Prostate gland (tissue), 2 donors: ENCODE measurements around the gene TEX261.

Source experiments
- POLR2A ChIP-seq: fragments of 450-650 bp; IDR thresholded peaks from one replicate; pipeline ENCODE4 v1.6.1; 2016; ENCODE audit warnings: antibody characterized with exemption, mild to moderate bottlenecking
- TF ChIP-seq, protein P1 (sequence below), 4 experiments: fragments of 200-600 bp in 2 of 4; fragments of 450-650 bp in 2 of 4; sonication (generic) in 2 of 4; IDR thresholded peaks; 1 replicate in 3 of 4; 2 replicates in 1 of 4; pipeline ENCODE4 v1.5.1; 2016 to 2019; ENCODE audit warnings: antibody characterized with exemption in 4 of 4, mild to moderate bottlenecking in 2 of 4, moderate library complexity in 2 of 4

GRCh38 chr2:70981866-70982810 is 12.5 kb downstream of the TEX261 start:
- TF ChIP-seq, protein P1, sequence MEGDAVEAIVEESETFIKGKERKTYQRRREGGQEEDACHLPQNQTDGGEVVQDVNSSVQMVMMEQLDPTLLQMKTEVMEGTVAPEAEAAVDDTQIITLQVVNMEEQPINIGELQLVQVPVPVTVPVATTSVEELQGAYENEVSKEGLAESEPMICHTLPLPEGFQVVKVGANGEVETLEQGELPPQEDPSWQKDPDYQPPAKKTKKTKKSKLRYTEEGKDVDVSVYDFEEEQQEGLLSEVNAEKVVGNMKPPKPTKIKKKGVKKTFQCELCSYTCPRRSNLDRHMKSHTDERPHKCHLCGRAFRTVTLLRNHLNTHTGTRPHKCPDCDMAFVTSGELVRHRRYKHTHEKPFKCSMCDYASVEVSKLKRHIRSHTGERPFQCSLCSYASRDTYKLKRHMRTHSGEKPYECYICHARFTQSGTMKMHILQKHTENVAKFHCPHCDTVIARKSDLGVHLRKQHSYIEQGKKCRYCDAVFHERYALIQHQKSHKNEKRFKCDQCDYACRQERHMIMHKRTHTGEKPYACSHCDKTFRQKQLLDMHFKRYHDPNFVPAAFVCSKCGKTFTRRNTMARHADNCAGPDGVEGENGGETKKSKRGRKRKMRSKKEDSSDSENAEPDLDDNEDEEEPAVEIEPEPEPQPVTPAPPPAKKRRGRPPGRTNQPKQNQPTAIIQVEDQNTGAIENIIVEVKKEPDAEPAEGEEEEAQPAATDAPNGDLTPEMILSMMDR (IDR thresholded peaks at IDR 0.05): no peak
- TF ChIP-seq POLR2A: no peak
